Endothelial cell of umbilical vein (primary cell): Measurements from ENCODE around the gene PRRT1B. TPM values are rescaled to one million over a fixed set of nuclear protein-coding genes. Genes with fewer than 3 reads are reported as not detected.

Experiments used
- BruUV-seq: library from RNA; stranded (reverse); fragments of 400-500 nt; replicated peaks from 2 replicates; lab custom pipeline; 2021; lab: Mats Ljungman, UMichigan
- CTCF ChIA-PET: fragments of 300-600, 350-600 bp; sonication (Branson Sonifier 250); formaldehyde crosslinking; loops from one replicate; lab custom pipeline; 2021; ENCODE audit warnings: antibody characterized with exemption, inconsistent platforms; lab: Charles Lee
- POLR2A ChIA-PET: fragments of 300-600, 350-600 bp; sonication (Branson Sonifier 250); formaldehyde crosslinking; loops from one replicate; lab custom pipeline; 2021; ENCODE audit warnings: antibody characterized with exemption, inconsistent platforms; lab: Charles Lee
- DNase-seq: peaks from one replicate; pipeline ENCODE4 v3.0.0-alpha.2; 2011; ENCODE audit warnings: low read depth, low spot score
- FAIRE-seq: peaks from 2 replicates; lab custom pipeline; 2011; peaks lifted over from hg19 to GRCh38; lab: Jason Lieb, UNC
- H2AFZ ChIP-seq: 2 replicates; pipeline ENCODE4 v1.6.0; 2012; ENCODE audit warnings: low read depth, low read length, control low read depth, inconsistent platforms
- H3K27ac ChIP-seq: 2 replicates; pipeline ENCODE4 v1.5.1; 2011; ENCODE audit warnings: low read depth, mild to moderate bottlenecking, control low read depth, low read length, moderate library complexity; ENCODE audit not compliant: insufficient read depth
- H3K27me3 ChIP-seq, 2 experiments: 2 replicates each; pipeline versions ENCODE4 v1.6.0 to v1.6.1; 2011; ENCODE audit warnings: low read length in 2 of 2, mixed read lengths in 1 of 2; ENCODE audit not compliant: control insufficient read depth in 2 of 2, insufficient read depth in 2 of 2
- H3K36me3 ChIP-seq, 2 experiments: 2 replicates in 1 of 2; 3 replicates in 1 of 2; pipeline ENCODE4 v1.5.1; 2011; ENCODE audit warnings: low read length in 2 of 2, mild to moderate bottlenecking in 1 of 2, moderate library complexity in 1 of 2; ENCODE audit not compliant: control insufficient read depth in 2 of 2, insufficient read depth in 2 of 2; ENCODE audit errors: extremely low read depth in 1 of 2
- H3K4me1 ChIP-seq: 3 replicates; pipeline ENCODE4 v1.5.1; 2011; ENCODE audit warnings: mild to moderate bottlenecking, low read length; ENCODE audit not compliant: control insufficient read depth, insufficient read depth; ENCODE audit errors: extremely low read depth
- H3K4me2 ChIP-seq: 2 replicates; pipeline ENCODE4 v1.6.1; 2011; ENCODE audit warnings: low read length, control low read depth, mixed read lengths; ENCODE audit not compliant: insufficient read depth
- H3K4me3 ChIP-seq, 3 experiments: fragments of 200-600 bp in 1 of 3; sonication (generic), shearing (Covaris generic) in 1 of 3; replicated peaks in 1 of 3; 2 replicates each; pipeline ENCODE4 v1.5.1; 2011 to 2016; ENCODE audit warnings: control low read depth in 3 of 3, low read length in 3 of 3, mild to moderate bottlenecking in 2 of 3, inconsistent platforms in 1 of 3, low read depth in 1 of 3, moderate library complexity in 1 of 3; ENCODE audit not compliant: insufficient read depth in 1 of 3
- H3K79me2 ChIP-seq: 2 replicates; pipeline ENCODE4 v1.6.0; 2012; ENCODE audit warnings: low read length, inconsistent platforms; ENCODE audit not compliant: control insufficient read depth, insufficient read depth
- H3K9ac ChIP-seq: replicated peaks from 2 replicates; pipeline ENCODE3; 2011; ENCODE audit warnings: low read length, control low read depth; ENCODE audit not compliant: insufficient read depth; ENCODE audit errors: extremely low read depth
- H3K9me1 ChIP-seq: replicated peaks from 3 replicates; pipeline ENCODE4 v1.6.0; 2011; ENCODE audit warnings: mild to moderate bottlenecking, low read length; ENCODE audit not compliant: control insufficient read depth, insufficient read depth; ENCODE audit errors: extremely low read depth
- H3K9me3 ChIP-seq: replicated peaks from 2 replicates; pipeline ENCODE4 v1.5.1; 2012; ENCODE audit warnings: low read length, inconsistent platforms; ENCODE audit not compliant: control insufficient read depth, insufficient read depth
- H4K20me1 ChIP-seq: replicated peaks from 2 replicates; pipeline ENCODE3; 2011; ENCODE audit warnings: mild to moderate bottlenecking, low read length; ENCODE audit not compliant: control insufficient read depth, insufficient read depth; ENCODE audit errors: extremely low read depth
- CTCF ChIP-seq, 2 donors: IDR thresholded peaks; 1 replicate in 1 of 2; 2 replicates in 1 of 2; pipeline ENCODE4 v1.5.1; 2011; ENCODE audit warnings: low read length in 2 of 2, mild to moderate bottlenecking in 2 of 2, moderate library complexity in 2 of 2, control low read depth in 1 of 2, inconsistent platforms in 1 of 2, low read depth in 1 of 2; ENCODE audit not compliant: insufficient read depth in 1 of 2; ENCODE audit errors: extremely low read depth in 1 of 2
- EZH2 ChIP-seq: IDR thresholded peaks from 2 replicates; pipeline ENCODE4 v1.6.1; 2012; ENCODE audit warnings: borderline replicate concordance, low read depth, mild to moderate bottlenecking, moderate library complexity, low read length, inconsistent platforms; ENCODE audit not compliant: severe bottlenecking
- FOS ChIP-seq: IDR thresholded peaks from 2 replicates; pipeline ENCODE4 v1.6.1; 2011; ENCODE audit warnings: mild to moderate bottlenecking, low read length, moderate library complexity, borderline replicate concordance; ENCODE audit not compliant: insufficient read depth
- GATA2 ChIP-seq: IDR thresholded peaks from 2 replicates; pipeline ENCODE4 v1.7.0; 2011; ENCODE audit warnings: low read depth, mild to moderate bottlenecking, moderate library complexity, mixed read lengths, low read length; ENCODE audit not compliant: insufficient read length, insufficient read depth
- JUN ChIP-seq: IDR thresholded peaks from 2 replicates; pipeline ENCODE4 v1.6.1; 2011; ENCODE audit warnings: borderline replicate concordance, low read depth; ENCODE audit not compliant: insufficient read length, insufficient read depth
- MYC ChIP-seq: IDR thresholded peaks from one replicate; pipeline ENCODE4 v1.6.1; 2011; ENCODE audit warnings: mild to moderate bottlenecking, low read depth, low read length
- POLR2A ChIP-seq: IDR thresholded peaks from 2 replicates; pipeline ENCODE4 v1.6.1; 2012; ENCODE audit warnings: low read depth, mild to moderate bottlenecking, control low read depth, low read length
- POLR2AphosphoS5 ChIP-seq: IDR thresholded peaks from 2 replicates; pipeline ENCODE4 v1.6.1; 2012; ENCODE audit warnings: low read depth, mild to moderate bottlenecking, control low read depth, low read length, moderate library complexity; ENCODE audit not compliant: insufficient read depth
- dilution Hi-C: fragments of 300-500 bp; cut with MboI; formaldehyde crosslinking; loops from one replicate; pipeline ENCODE4 v1.15.0; 2019; ENCODE audit warnings: low sequenced_read_pairs; ENCODE audit not compliant: extremely low pct_ligation_motif_present
- intact Hi-C: fragments of 100-400 bp; cut with micrococcal nuclease; formaldehyde crosslinking; loops from one replicate; pipeline ENCODE4 v1.10.0; 2022
- polyA plus RNA-seq, 4 experiments: library from polyadenylated mRNA; depleted of rRNA in 3 of 4; stranded (reverse) in 3 of 4; unstranded in 1 of 4; fragments of >200 nt; gene quantifications; 2 replicates each; pipeline versions ENCODE4 v1.2.1 to v1.2.3, GENCODE V29; 2011 to 2012; ENCODE audit warnings: missing spikeins in 1 of 4
- total RNA-seq: library from RNA; stranded (reverse); gene quantifications from 2 replicates; pipeline ENCODE4 v1.2.3, GENCODE V29; 2021
- TF ChIP-seq, protein P1 (sequence below): IDR thresholded peaks from 2 replicates; pipeline ENCODE4 v1.6.1; 2011; ENCODE audit not compliant: insufficient read depth, insufficient read length

PRRT1B gene
- total and polyA plus RNA-seq, 2 donors (not counting 3 experiments of a cell fraction or from before 2014, with no cell fraction given): not detected

DNA sequence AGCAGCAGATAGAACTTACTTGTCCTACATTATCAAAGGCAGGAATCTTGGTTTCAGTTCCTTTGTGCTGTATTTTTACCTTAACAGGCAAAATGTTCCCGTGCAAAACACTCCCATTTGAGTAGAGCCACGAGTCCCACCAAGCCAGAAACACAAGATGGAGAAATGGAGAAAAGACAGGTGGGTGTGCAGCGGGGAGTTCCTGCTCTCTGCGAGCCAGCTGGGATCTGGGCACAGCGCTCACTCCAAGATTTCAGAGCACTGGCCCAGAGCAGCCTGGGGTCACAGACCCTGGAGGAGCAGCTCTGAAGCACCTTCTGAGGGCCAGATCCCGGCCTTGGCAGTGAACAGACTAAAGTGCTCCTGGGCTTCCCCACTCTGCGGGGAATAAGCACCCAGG lies 17.1 kb upstream of the PRRT1B start:
- no TSS peak for BruUV-seq
- H3K27me3 ChIP-seq: no peaks in the 10 kb centered on the region
- CTCF ChIA-PET: no interaction called here
- TF ChIP-seq POLR2AphosphoS5: no peak
- TF ChIP-seq, protein P1, sequence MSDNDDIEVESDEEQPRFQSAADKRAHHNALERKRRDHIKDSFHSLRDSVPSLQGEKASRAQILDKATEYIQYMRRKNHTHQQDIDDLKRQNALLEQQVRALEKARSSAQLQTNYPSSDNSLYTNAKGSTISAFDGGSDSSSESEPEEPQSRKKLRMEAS: no peak
- TF ChIP-seq CTCF (IDR thresholded peaks at IDR 0.05; ENCODE audit: extremely low read depth in 1 of 2, insufficient read depth in 1 of 2, low read depth in 1 of 2, low read length in 2 of 2): no peak
- TF ChIP-seq EZH2: no peak
- no peak for TF ChIP-seq FOS
- TF ChIP-seq POLR2A: no peak
- TF ChIP-seq JUN: no peak
- no peak for TF ChIP-seq GATA2
- TF ChIP-seq MYC: no peak
- H3K9ac ChIP-seq: no peak overlapping the region
- dilution Hi-C loops (no loop called here), intact Hi-C loops (no loop called here)
- DNase-seq: no peak
- POLR2A ChIA-PET: no interaction called here
- H3K4me1 ChIP-seq: peaks cover 4% of the 10 kb centered on the region
- peaks cover 4% of the 10 kb centered on the region for H3K79me2 ChIP-seq
- no peaks in the 10 kb centered on the region for H4K20me1 ChIP-seq
- peaks cover 8 to 44% of the 10 kb centered on the region in 2 experiments for H3K36me3 ChIP-seq
- no peaks in the 10 kb centered on the region for H3K9me1 ChIP-seq
- H3K9me3 ChIP-seq: no peaks in the 10 kb centered on the region
- no peak overlapping the region for H3K4me2 ChIP-seq
- no peak overlapping the region for H3K27ac ChIP-seq
- no peak for FAIRE-seq
- H2AFZ ChIP-seq: no peak overlapping the region
- H3K4me3 ChIP-seq: no peak overlapping the region
